Endothelial cell of umbilical vein (primary cell): ENCODE results near the gene KIAA0825. TPM values are rescaled to one million over a fixed set of nuclear protein-coding genes. Genes with fewer than 3 reads are reported as not detected.

ENCODE experiments used
- BruUV-seq: library from RNA; stranded (reverse); fragments of 400-500 nt; replicated peaks from 2 replicates; lab custom pipeline; 2021; lab: Mats Ljungman, UMichigan
- CTCF ChIA-PET: fragments of 300-600, 350-600 bp; sonication (Branson Sonifier 250); formaldehyde crosslinking; loops from one replicate; lab custom pipeline; 2021; ENCODE audit warnings: antibody characterized with exemption, inconsistent platforms; lab: Charles Lee
- POLR2A ChIA-PET: fragments of 300-600, 350-600 bp; sonication (Branson Sonifier 250); formaldehyde crosslinking; loops from one replicate; lab custom pipeline; 2021; ENCODE audit warnings: antibody characterized with exemption, inconsistent platforms; lab: Charles Lee
- DNase-seq: peaks from one replicate; pipeline ENCODE4 v3.0.0-alpha.2; 2011; ENCODE audit warnings: low read depth, low spot score
- FAIRE-seq: peaks from 2 replicates; lab custom pipeline; 2011; peaks lifted over from hg19 to GRCh38; lab: Jason Lieb, UNC
- H2AFZ ChIP-seq: 2 replicates; pipeline ENCODE4 v1.6.0; 2012; ENCODE audit warnings: low read depth, low read length, control low read depth, inconsistent platforms
- H3K27ac ChIP-seq: 2 replicates; pipeline ENCODE4 v1.5.1; 2011; ENCODE audit warnings: low read depth, mild to moderate bottlenecking, control low read depth, low read length, moderate library complexity; ENCODE audit not compliant: insufficient read depth
- H3K27me3 ChIP-seq, 2 experiments: 2 replicates each; pipeline versions ENCODE4 v1.6.0 to v1.6.1; 2011; ENCODE audit warnings: low read length in 2 of 2, mixed read lengths in 1 of 2; ENCODE audit not compliant: control insufficient read depth in 2 of 2, insufficient read depth in 2 of 2
- H3K36me3 ChIP-seq, 2 experiments: 2 replicates in 1 of 2; 3 replicates in 1 of 2; pipeline ENCODE4 v1.5.1; 2011; ENCODE audit warnings: low read length in 2 of 2, mild to moderate bottlenecking in 1 of 2, moderate library complexity in 1 of 2; ENCODE audit not compliant: control insufficient read depth in 2 of 2, insufficient read depth in 2 of 2; ENCODE audit errors: extremely low read depth in 1 of 2
- H3K4me1 ChIP-seq: 3 replicates; pipeline ENCODE4 v1.5.1; 2011; ENCODE audit warnings: mild to moderate bottlenecking, low read length; ENCODE audit not compliant: control insufficient read depth, insufficient read depth; ENCODE audit errors: extremely low read depth
- H3K4me2 ChIP-seq: 2 replicates; pipeline ENCODE4 v1.6.1; 2011; ENCODE audit warnings: low read length, control low read depth, mixed read lengths; ENCODE audit not compliant: insufficient read depth
- H3K4me3 ChIP-seq, 3 experiments: fragments of 200-600 bp in 1 of 3; sonication (generic), shearing (Covaris generic) in 1 of 3; replicated peaks in 1 of 3; 2 replicates each; pipeline ENCODE4 v1.5.1; 2011 to 2016; ENCODE audit warnings: control low read depth in 3 of 3, low read length in 3 of 3, mild to moderate bottlenecking in 2 of 3, inconsistent platforms in 1 of 3, low read depth in 1 of 3, moderate library complexity in 1 of 3; ENCODE audit not compliant: insufficient read depth in 1 of 3
- H3K79me2 ChIP-seq: 2 replicates; pipeline ENCODE4 v1.6.0; 2012; ENCODE audit warnings: low read length, inconsistent platforms; ENCODE audit not compliant: control insufficient read depth, insufficient read depth
- H3K9ac ChIP-seq: replicated peaks from 2 replicates; pipeline ENCODE3; 2011; ENCODE audit warnings: low read length, control low read depth; ENCODE audit not compliant: insufficient read depth; ENCODE audit errors: extremely low read depth
- H3K9me1 ChIP-seq: replicated peaks from 3 replicates; pipeline ENCODE4 v1.6.0; 2011; ENCODE audit warnings: mild to moderate bottlenecking, low read length; ENCODE audit not compliant: control insufficient read depth, insufficient read depth; ENCODE audit errors: extremely low read depth
- H3K9me3 ChIP-seq: replicated peaks from 2 replicates; pipeline ENCODE4 v1.5.1; 2012; ENCODE audit warnings: low read length, inconsistent platforms; ENCODE audit not compliant: control insufficient read depth, insufficient read depth
- H4K20me1 ChIP-seq: replicated peaks from 2 replicates; pipeline ENCODE3; 2011; ENCODE audit warnings: mild to moderate bottlenecking, low read length; ENCODE audit not compliant: control insufficient read depth, insufficient read depth; ENCODE audit errors: extremely low read depth
- EZH2 ChIP-seq: IDR thresholded peaks from 2 replicates; pipeline ENCODE4 v1.6.1; 2012; ENCODE audit warnings: borderline replicate concordance, low read depth, mild to moderate bottlenecking, moderate library complexity, low read length, inconsistent platforms; ENCODE audit not compliant: severe bottlenecking
- FOS ChIP-seq: IDR thresholded peaks from 2 replicates; pipeline ENCODE4 v1.6.1; 2011; ENCODE audit warnings: mild to moderate bottlenecking, low read length, moderate library complexity, borderline replicate concordance; ENCODE audit not compliant: insufficient read depth
- GATA2 ChIP-seq: IDR thresholded peaks from 2 replicates; pipeline ENCODE4 v1.7.0; 2011; ENCODE audit warnings: low read depth, mild to moderate bottlenecking, moderate library complexity, mixed read lengths, low read length; ENCODE audit not compliant: insufficient read length, insufficient read depth
- JUN ChIP-seq: IDR thresholded peaks from 2 replicates; pipeline ENCODE4 v1.6.1; 2011; ENCODE audit warnings: borderline replicate concordance, low read depth; ENCODE audit not compliant: insufficient read length, insufficient read depth
- MYC ChIP-seq: IDR thresholded peaks from one replicate; pipeline ENCODE4 v1.6.1; 2011; ENCODE audit warnings: mild to moderate bottlenecking, low read depth, low read length
- POLR2A ChIP-seq: IDR thresholded peaks from 2 replicates; pipeline ENCODE4 v1.6.1; 2012; ENCODE audit warnings: low read depth, mild to moderate bottlenecking, control low read depth, low read length
- POLR2AphosphoS5 ChIP-seq: IDR thresholded peaks from 2 replicates; pipeline ENCODE4 v1.6.1; 2012; ENCODE audit warnings: low read depth, mild to moderate bottlenecking, control low read depth, low read length, moderate library complexity; ENCODE audit not compliant: insufficient read depth
- dilution Hi-C: fragments of 300-500 bp; cut with MboI; formaldehyde crosslinking; loops from one replicate; pipeline ENCODE4 v1.15.0; 2019; ENCODE audit warnings: low sequenced_read_pairs; ENCODE audit not compliant: extremely low pct_ligation_motif_present
- intact Hi-C: fragments of 100-400 bp; cut with micrococcal nuclease; formaldehyde crosslinking; loops from one replicate; pipeline ENCODE4 v1.10.0; 2022
- polyA plus RNA-seq, 4 experiments: library from polyadenylated mRNA; depleted of rRNA in 3 of 4; stranded (reverse) in 3 of 4; unstranded in 1 of 4; fragments of >200 nt; gene quantifications; 2 replicates each; pipeline versions ENCODE4 v1.2.1 to v1.2.3, GENCODE V29; 2011 to 2012; ENCODE audit warnings: missing spikeins in 1 of 4
- total RNA-seq: library from RNA; stranded (reverse); gene quantifications from 2 replicates; pipeline ENCODE4 v1.2.3, GENCODE V29; 2021
- TF ChIP-seq, protein P1 (sequence below), 2 donors: IDR thresholded peaks; 1 replicate in 1 of 2; 2 replicates in 1 of 2; pipeline ENCODE4 v1.5.1; 2011; ENCODE audit warnings: low read length in 2 of 2, mild to moderate bottlenecking in 2 of 2, moderate library complexity in 2 of 2, control low read depth in 1 of 2, inconsistent platforms in 1 of 2, low read depth in 1 of 2; ENCODE audit not compliant: insufficient read depth in 1 of 2; ENCODE audit errors: extremely low read depth in 1 of 2
- TF ChIP-seq, protein P2 (sequence below): IDR thresholded peaks from 2 replicates; pipeline ENCODE4 v1.6.1; 2011; ENCODE audit not compliant: insufficient read depth, insufficient read length

KIAA0825 gene
- total and polyA plus RNA-seq, 2 donors (not counting 3 experiments of a cell fraction or from before 2014, with no cell fraction given) = 0.15 to 1.1 TPM

DNA sequence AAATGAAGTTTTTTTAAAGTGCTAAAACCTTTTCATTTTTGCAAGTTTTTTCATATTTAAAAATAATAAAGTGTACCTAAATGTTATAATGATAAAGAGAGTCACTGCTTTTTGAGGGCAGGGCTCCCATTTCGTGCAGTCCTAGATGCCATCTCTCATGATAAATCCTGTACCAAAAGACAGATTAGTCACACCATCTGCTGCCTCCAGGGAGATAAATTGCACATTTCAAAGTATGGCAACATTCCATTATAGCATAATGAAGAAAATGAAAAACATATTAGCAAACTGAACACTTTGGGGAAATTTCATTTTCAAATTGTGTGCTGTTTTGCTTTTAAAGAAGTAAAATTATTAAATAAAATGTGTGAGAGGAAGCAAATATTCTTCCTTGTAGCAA, 257.2 kb downstream of the KIAA0825 start:
- H4K20me1 ChIP-seq = no peaks in the 10 kb centered on the region
- H3K36me3 ChIP-seq = no peaks in the 10 kb centered on the region
- H3K27ac ChIP-seq = no peak overlapping the region
- CTCF ChIA-PET = no interaction called here
- POLR2A ChIA-PET = no interaction called here
- H3K4me3 ChIP-seq = no peak overlapping the region
- dilution Hi-C loops = no loop called here
- no peaks in the 10 kb centered on the region for H3K79me2 ChIP-seq
- no peak overlapping the region for H3K9ac ChIP-seq
- H3K4me2 ChIP-seq = no peak overlapping the region
- H2AFZ ChIP-seq = no peak overlapping the region
- TF ChIP-seq, protein P1, sequence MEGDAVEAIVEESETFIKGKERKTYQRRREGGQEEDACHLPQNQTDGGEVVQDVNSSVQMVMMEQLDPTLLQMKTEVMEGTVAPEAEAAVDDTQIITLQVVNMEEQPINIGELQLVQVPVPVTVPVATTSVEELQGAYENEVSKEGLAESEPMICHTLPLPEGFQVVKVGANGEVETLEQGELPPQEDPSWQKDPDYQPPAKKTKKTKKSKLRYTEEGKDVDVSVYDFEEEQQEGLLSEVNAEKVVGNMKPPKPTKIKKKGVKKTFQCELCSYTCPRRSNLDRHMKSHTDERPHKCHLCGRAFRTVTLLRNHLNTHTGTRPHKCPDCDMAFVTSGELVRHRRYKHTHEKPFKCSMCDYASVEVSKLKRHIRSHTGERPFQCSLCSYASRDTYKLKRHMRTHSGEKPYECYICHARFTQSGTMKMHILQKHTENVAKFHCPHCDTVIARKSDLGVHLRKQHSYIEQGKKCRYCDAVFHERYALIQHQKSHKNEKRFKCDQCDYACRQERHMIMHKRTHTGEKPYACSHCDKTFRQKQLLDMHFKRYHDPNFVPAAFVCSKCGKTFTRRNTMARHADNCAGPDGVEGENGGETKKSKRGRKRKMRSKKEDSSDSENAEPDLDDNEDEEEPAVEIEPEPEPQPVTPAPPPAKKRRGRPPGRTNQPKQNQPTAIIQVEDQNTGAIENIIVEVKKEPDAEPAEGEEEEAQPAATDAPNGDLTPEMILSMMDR (IDR thresholded peaks at IDR 0.05; ENCODE audit: extremely low read depth in 1 of 2, insufficient read depth in 1 of 2, low read depth in 1 of 2, low read length in 2 of 2) = no peak
- no peak for TF ChIP-seq GATA2
- no peak for TF ChIP-seq FOS
- TF ChIP-seq JUN = no peak
- TF ChIP-seq, protein P2, sequence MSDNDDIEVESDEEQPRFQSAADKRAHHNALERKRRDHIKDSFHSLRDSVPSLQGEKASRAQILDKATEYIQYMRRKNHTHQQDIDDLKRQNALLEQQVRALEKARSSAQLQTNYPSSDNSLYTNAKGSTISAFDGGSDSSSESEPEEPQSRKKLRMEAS = no peak
- no peak for TF ChIP-seq POLR2A
- no peak for TF ChIP-seq POLR2AphosphoS5
- no peak for TF ChIP-seq MYC
- TF ChIP-seq EZH2 = no peak
- intact Hi-C loops = no loop called here
- no peaks in the 10 kb centered on the region for H3K9me3 ChIP-seq
- H3K9me1 ChIP-seq = no peaks in the 10 kb centered on the region
- FAIRE-seq = no peak
- H3K4me1 ChIP-seq = no peaks in the 10 kb centered on the region
- no peak for DNase-seq
- BruUV-seq = no TSS peak
- H3K27me3 ChIP-seq = no peaks in the 10 kb centered on the region
